Naive B cell (primary cell): Measurements from ENCODE around the gene PRSS36. TPM values are rescaled to one million over a fixed set of nuclear protein-coding genes. Genes with fewer than 3 reads are reported as not detected.
A peak's percentile ranks its signal among the peaks of the same experiment; 100 is the strongest.

Experiments used
- ATAC-seq, 2 donors: fragments of 150-1000 bp; cut with Tn5 transposase; 2 replicates each; pipeline ENCODE4 v1.10.0; 2021; ENCODE audit warnings: low read depth in 2 of 2, mild to moderate bottlenecking in 2 of 2, moderate library complexity in 2 of 2
- DNase-seq: peaks from one replicate; pipeline ENCODE4 v3.0.0; 2022
- H3K27ac Mint-ChIP-seq, 6 donors: one replicate each; pipeline ENCODE4 v1.8.0; 2020 to 2022; ENCODE audit warnings: mild to moderate bottlenecking in 6 of 6, mixed read lengths in 6 of 6, moderate library complexity in 5 of 6, inconsistent platforms in 2 of 6
- H3K27me3 Mint-ChIP-seq, 3 donors: one replicate each; pipeline ENCODE4 v1.8.0; 2021 to 2022; ENCODE audit warnings: mixed read lengths in 3 of 3, mild to moderate bottlenecking in 1 of 3
- H3K36me3 Mint-ChIP-seq, 2 donors: one replicate each; pipeline ENCODE4 v1.8.0; 2020 to 2022; ENCODE audit warnings: mixed read lengths in 2 of 2, inconsistent platforms in 1 of 2, mild to moderate bottlenecking in 1 of 2
- H3K4me1 Mint-ChIP-seq, 3 donors: one replicate each; pipeline ENCODE4 v1.8.0; 2020 to 2022; ENCODE audit warnings: mixed read lengths in 3 of 3, inconsistent platforms in 1 of 3, mild to moderate bottlenecking in 1 of 3, moderate library complexity in 1 of 3
- H3K4me3 Mint-ChIP-seq, 8 donors: one replicate each; pipeline ENCODE4 v1.8.0; 2020 to 2022; ENCODE audit warnings: mild to moderate bottlenecking in 8 of 8, mixed read lengths in 8 of 8, moderate library complexity in 8 of 8, inconsistent platforms in 2 of 8
- H3K9me3 Mint-ChIP-seq, 7 donors: one replicate each; pipeline ENCODE4 v1.8.0; 2020 to 2022; ENCODE audit warnings: mixed read lengths in 7 of 7, mild to moderate bottlenecking in 5 of 7, inconsistent platforms in 2 of 7, moderate library complexity in 1 of 7
- polyA plus RNA-seq, 6 donors: library from polyadenylated mRNA; unstranded; fragments of 300-500 nt; fragmentation: Illumina TruSeq; gene quantifications; one replicate each; pipeline ENCODE4 v1.2.3, GENCODE V29; 2021; ENCODE audit warnings: low read depth in 6 of 6

Gene PRSS36
- polyA plus RNA-seq, 6 donors from 2014 or later, result 0.40 to 0.85 (median 0.64) TPM; not detected in 2

- Mint-ChIP-seq H3K36me3 (peaks cover 62 to 65% of the 10 kb centered on the region in 2 donors), H3K9me3 (no peaks in the 10 kb centered on the region), H3K4me3 (peak overlapping the region in 1 of 8 donors; percentile 71), H3K27me3 (no peaks in the 10 kb centered on the region), H3K4me1 (peaks cover 39 to 48% (median 42%) of the 10 kb centered on the region in 3 donors), H3K27ac (peak overlapping the region in 4 of 6 donors; percentile 12 to 89 (median 62))
- ATAC-seq, result no peak
- no peak for DNase-seq
These were observed 39.5 kb upstream of the PRSS36 start for GRCh38 chr16:31189412-31189778.

- H3K4me3 Mint-ChIP-seq, result peak overlapping the region in 1 of 8 donors; percentile 28
- H3K9me3 Mint-ChIP-seq, result no peaks in the 10 kb centered on the region
- no peak for ATAC-seq
- H3K4me1 Mint-ChIP-seq, result peaks cover 41 to 49% (median 45%) of the 10 kb centered on the region in 3 donors
- no peak for DNase-seq
- peaks cover 58 to 69% of the 10 kb centered on the region in 2 donors for H3K36me3 Mint-ChIP-seq
- no peaks in the 10 kb centered on the region for H3K27me3 Mint-ChIP-seq
- peak overlapping the region in 3 of 6 donors; percentile 42 to 86 (median 56) for H3K27ac Mint-ChIP-seq
These were observed 38.9 kb upstream of the PRSS36 start for GRCh38 chr16:31188450-31189411.

- DNase-seq (no peak), ATAC-seq (no peak)
- Mint-ChIP-seq H3K27me3 (no peaks in the 10 kb centered on the region), H3K27ac (peak overlapping the region in 2 of 6 donors; percentile 38 to 42), H3K4me1 (peaks cover 45 to 51% (median 50%) of the 10 kb centered on the region in 3 donors), H3K36me3 (peaks cover 53 to 70% of the 10 kb centered on the region in 2 donors), H3K4me3 (no peak overlapping the region), H3K9me3 (no peaks in the 10 kb centered on the region)
These were observed 37.9 kb upstream of the PRSS36 start for GRCh38 chr16:31187808-31188189.

GRCh38 chr16:31186930-31187807 is 37.3 kb upstream of the PRSS36 start:
- no peaks in the 10 kb centered on the region for H3K9me3 Mint-ChIP-seq
- peak overlapping the region in 1 of 8 donors; percentile 20 for H3K4me3 Mint-ChIP-seq
- H3K27me3 Mint-ChIP-seq, result no peaks in the 10 kb centered on the region
- ATAC-seq (no peak), DNase-seq (no peak)
- H3K27ac Mint-ChIP-seq, result peak overlapping the region in 4 of 6 donors; percentile 42 to 83 (median 60)
- peaks cover 53 to 70% of the 10 kb centered on the region in 2 donors for H3K36me3 Mint-ChIP-seq
- H3K4me1 Mint-ChIP-seq, result peaks cover 51 to 57% (median 56%) of the 10 kb centered on the region in 3 donors

- Mint-ChIP-seq H3K4me3 (peak overlapping the region in 1 of 8 donors; percentile 12), H3K27ac (peak overlapping the region in 3 of 6 donors; percentile 69 to 74 (median 71)), H3K27me3 (no peaks in the 10 kb centered on the region), H3K4me1 (peaks cover 55 to 57% (median 56%) of the 10 kb centered on the region in 3 donors), H3K36me3 (peaks cover 52 to 63% of the 10 kb centered on the region in 2 donors), H3K9me3 (peaks cover 0 to under 1% (median 0%) of the 10 kb centered on the region in 7 donors)
- ATAC-seq, result no peak
- DNase-seq, result no peak
These were observed 36.3 kb upstream of the PRSS36 start for GRCh38 chr16:31186176-31186575.

GRCh38 chr16:31185339-31185738 is 35.5 kb upstream of the PRSS36 start:
- Mint-ChIP-seq H3K4me3 (peak overlapping the region in 1 of 8 donors; percentile 66), H3K27ac (peak overlapping the region in 1 of 6 donors; percentile 71), H3K9me3 (peaks cover 0 to 1% (median 0%) of the 10 kb centered on the region in 7 donors), H3K4me1 (peaks cover 53 to 58% (median 54%) of the 10 kb centered on the region in 3 donors), H3K36me3 (peaks cover 50 to 54% of the 10 kb centered on the region in 2 donors), H3K27me3 (no peaks in the 10 kb centered on the region)
- ATAC-seq (no peak), DNase-seq (no peak)

- DNase-seq, result no peak
- H3K4me1 Mint-ChIP-seq, result peaks cover 52 to 54% (median 53%) of the 10 kb centered on the region in 3 donors
- peaks cover 0 to 1% (median 0%) of the 10 kb centered on the region in 7 donors for H3K9me3 Mint-ChIP-seq
- no peaks in the 10 kb centered on the region for H3K27me3 Mint-ChIP-seq
- H3K27ac Mint-ChIP-seq, result peak overlapping the region in 3 of 6 donors; percentile 31 to 80 (median 70)
- peak overlapping the region in 1 of 8 donors; percentile 66 for H3K4me3 Mint-ChIP-seq
- H3K36me3 Mint-ChIP-seq, result peaks cover 46 to 50% of the 10 kb centered on the region in 2 donors
- no peak for ATAC-seq
These were observed 35.0 kb upstream of the PRSS36 start for GRCh38 chr16:31184888-31185287.

- DNase-seq (no peak), ATAC-seq (no peak)
- Mint-ChIP-seq H3K4me1 (peaks cover 48 to 53% (median 52%) of the 10 kb centered on the region in 3 donors), H3K4me3 (peak overlapping the region in 2 of 8 donors; percentile 77 to 97), H3K9me3 (peaks cover 0 to 1% (median 0%) of the 10 kb centered on the region in 7 donors), H3K27ac (peak overlapping the region; percentile 34 to 99 (median 72)), H3K36me3 (peaks cover 34 to 38% of the 10 kb centered on the region in 2 donors), H3K27me3 (no peaks in the 10 kb centered on the region)
These were observed 33.9 kb upstream of the PRSS36 start for GRCh38 chr16:31183432-31184428.

GRCh38 chr16:31182391-31182790 is 32.5 kb upstream of the PRSS36 start:
- DNase-seq (no peak), ATAC-seq (no peak)
- H3K4me1 Mint-ChIP-seq, result peaks cover 59 to 60% (median 59%) of the 10 kb centered on the region in 3 donors
- peaks cover 29 to 37% of the 10 kb centered on the region in 2 donors for H3K36me3 Mint-ChIP-seq
- H3K9me3 Mint-ChIP-seq, result peaks cover 0 to 1% (median 0%) of the 10 kb centered on the region in 7 donors
- H3K4me3 Mint-ChIP-seq, result peak overlapping the region; percentile 70 to 99 (median 98)
- peak overlapping the region in 2 of 6 donors; percentile 73 to 99 for H3K27ac Mint-ChIP-seq
- H3K27me3 Mint-ChIP-seq, result no peaks in the 10 kb centered on the region

GRCh38 chr16:31181102-31181830 is 31.4 kb upstream of the PRSS36 start:
- peak overlapping the region; percentile 92 to 100 (median 98) for H3K27ac Mint-ChIP-seq
- H3K4me1 Mint-ChIP-seq, result peaks cover 58 to 65% (median 59%) of the 10 kb centered on the region in 3 donors
- DNase-seq, result peak; percentile 41
- peak overlapping the region; percentile 97 to 99 (median 98) for H3K4me3 Mint-ChIP-seq
- H3K36me3 Mint-ChIP-seq, result peaks cover 18 to 27% of the 10 kb centered on the region in 2 donors
- peaks cover 0 to 1% (median 0%) of the 10 kb centered on the region in 7 donors for H3K9me3 Mint-ChIP-seq
- ATAC-seq, result peak in 1 of 2 donors; percentile 7
- no peaks in the 10 kb centered on the region for H3K27me3 Mint-ChIP-seq

- peaks cover 0 to 1% (median 0%) of the 10 kb centered on the region in 7 donors for H3K9me3 Mint-ChIP-seq
- peak; percentile 56 to 62 for ATAC-seq
- H3K36me3 Mint-ChIP-seq, result peaks cover 9 to 13% of the 10 kb centered on the region in 2 donors
- peak within 1 kb of the TSS; percentile 97 to 99 (median 98) for H3K4me3 Mint-ChIP-seq
- DNase-seq, result peak; percentile 92
- H3K27ac Mint-ChIP-seq, result peak within 1 kb of the TSS; percentile 98 to 100 (median 99)
- no peaks in the 10 kb centered on the region for H3K27me3 Mint-ChIP-seq
- H3K4me1 Mint-ChIP-seq, result peaks cover 48 to 59% (median 58%) of the 10 kb centered on the region in 3 donors
These were observed 30.0 kb upstream of the PRSS36 start, which contains the start of gene FUS for GRCh38 chr16:31179747-31180459. Gene FUS, plus strand, starts transcription at chr16:31180139. Its CDS starts 76 bp downstream, at chr16:31180215.
